Karpas-422 (cell line): ENCODE measurements around the gene SLC4A9. TPM values are rescaled to one million over a fixed set of nuclear protein-coding genes. Genes with fewer than 3 reads are reported as not detected.
A peak's percentile ranks its signal among the peaks of the same experiment; 100 is the strongest.
"Not testable (repeated sequence)": the region's sequence is repeated elsewhere in the genome, so short reads cannot be mapped to it uniquely, and the experiment has no call there.

ENCODE experiments used
- DNase-seq: peaks from one replicate; pipeline ENCODE4 v3.0.0-alpha.2; 2015
- H2AFZ ChIP-seq: fragments of 200-600 bp; sonication (generic); 2 replicates; pipeline ENCODE4 v1.6.1; 2014; ENCODE audit warnings: antibody characterized with exemption, low read length, mixed read lengths
- H3K27ac ChIP-seq: fragments of 200-600 bp; sonication (generic); 2 replicates; pipeline ENCODE4 v1.5.1; 2014; ENCODE audit warnings: mild to moderate bottlenecking, low read length, moderate library complexity
- H3K27me3 ChIP-seq: fragments of 200-600 bp; sonication (generic); 2 replicates; pipeline ENCODE4 v1.6.1; 2014; ENCODE audit warnings: low read length, mixed read lengths
- H3K36me3 ChIP-seq: fragments of 200-600 bp; sonication (generic); 2 replicates; pipeline ENCODE4 v1.6.1; 2014; ENCODE audit warnings: low read length, mixed read lengths; ENCODE audit not compliant: insufficient read depth
- H3K4me1 ChIP-seq: fragments of 200-600 bp; sonication (generic); 2 replicates; pipeline ENCODE4 v1.6.1; 2014; ENCODE audit warnings: mild to moderate bottlenecking, low read length, mixed read lengths
- H3K4me2 ChIP-seq: fragments of 200-600 bp; sonication (generic); 2 replicates; pipeline ENCODE4 v1.6.1; 2014; ENCODE audit warnings: low read length, low read depth, mild to moderate bottlenecking; ENCODE audit not compliant: poor library complexity, severe bottlenecking
- H3K4me3 ChIP-seq: fragments of 200-600 bp; sonication (generic); 2 replicates; pipeline ENCODE4 v1.5.1; 2014; ENCODE audit warnings: mild to moderate bottlenecking, antibody characterized with exemption, low read length, mixed read lengths
- H3K79me2 ChIP-seq: fragments of 200-600 bp; sonication (generic); 2 replicates; pipeline ENCODE4 v1.6.1; 2014; ENCODE audit warnings: mild to moderate bottlenecking, low read length, mixed read lengths
- H3K9ac ChIP-seq: fragments of 200-600 bp; sonication (generic); 2 replicates; pipeline ENCODE4 v1.6.0; 2014; ENCODE audit warnings: low read length
- H3K9me2 ChIP-seq: fragments of 200-600 bp; sonication (generic), shearing (Covaris generic); replicated peaks from 2 replicates; pipeline ENCODE4 v1.6.0; 2014; ENCODE audit warnings: mild to moderate bottlenecking, low read length, moderate library complexity; ENCODE audit not compliant: insufficient read depth
- H3K9me3 ChIP-seq: fragments of 300-700, 200-600 bp; sonication (generic); 2 replicates; pipeline ENCODE4 v1.6.1; 2014; ENCODE audit warnings: low read length, mixed read lengths
- H4K20me1 ChIP-seq: fragments of 200-600 bp; sonication (generic); 2 replicates; pipeline ENCODE4 v1.6.1; 2014; ENCODE audit warnings: mild to moderate bottlenecking, antibody characterized with exemption, low read length, low read depth; ENCODE audit not compliant: insufficient read depth
- total RNA-seq: library from RNA; depleted of rRNA; stranded (reverse); fragments of >200 nt; shearing (Covaris generic); gene quantifications from 2 replicates; pipeline ENCODE4 v1.2.3, GENCODE V29; 2014; ENCODE audit warnings: low replicate concordance

Gene SLC4A9
- total RNA-seq, 1 experiment from 2014 or later, result not detected

DNA sequence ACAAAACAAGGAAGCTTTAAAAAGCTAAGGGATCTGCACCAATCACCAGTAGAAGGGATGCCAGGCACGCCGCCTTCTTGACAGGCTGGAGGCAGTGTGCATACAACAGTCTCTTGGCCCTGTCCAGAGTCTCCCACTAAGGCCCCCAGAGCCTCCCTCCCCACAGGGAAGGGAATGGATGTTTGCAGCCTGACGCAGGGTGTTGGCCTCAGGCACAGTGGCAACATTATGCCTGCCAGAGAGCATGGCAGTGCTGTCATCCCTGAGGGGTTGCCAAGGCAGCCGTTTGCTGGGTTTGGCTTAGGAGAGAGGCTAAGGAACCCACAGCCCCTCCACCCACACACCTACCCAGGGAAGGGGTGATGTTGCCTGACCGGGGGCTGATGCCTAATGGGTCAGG, 18.4 kb upstream of the SLC4A9 start:
- H2AFZ ChIP-seq, result no peak overlapping the region

DNA sequence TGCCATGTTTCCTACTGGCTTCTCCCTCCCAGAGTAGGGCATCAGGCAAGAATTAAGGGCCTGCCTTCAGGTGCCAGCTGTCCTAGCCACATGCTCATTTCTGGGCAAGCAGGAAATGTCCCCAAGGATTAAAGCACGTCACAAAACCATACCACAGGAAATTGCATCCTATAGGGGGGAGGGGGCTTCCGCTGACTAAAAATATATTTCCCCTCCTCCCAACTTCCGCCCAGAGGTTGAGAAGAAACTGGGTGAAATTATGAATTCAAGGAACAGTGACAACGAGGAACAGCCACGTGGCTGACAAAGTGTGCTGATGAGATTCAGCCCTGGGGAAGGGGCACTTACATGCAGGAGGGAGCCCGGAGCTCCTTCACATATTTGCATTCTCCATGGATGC, 17.7 kb upstream of the SLC4A9 start:
- no peaks in the 10 kb centered on the region for H3K9me2 ChIP-seq
- H2AFZ ChIP-seq, result peak overlapping the region; percentile 85; the same call in 1 of the 2 replicates
- H4K20me1 ChIP-seq, result no peaks in the 10 kb centered on the region
- peak; percentile 71 for DNase-seq
- H3K4me2 ChIP-seq, result peak overlapping the region; percentile 34
- no peak overlapping the region for H3K27ac ChIP-seq
- H3K9ac ChIP-seq, result no peak overlapping the region
- no peaks in the 10 kb centered on the region for H3K27me3 ChIP-seq
- no peaks in the 10 kb centered on the region for H3K36me3 ChIP-seq
- peaks cover 24% of the 10 kb centered on the region for H3K4me1 ChIP-seq
- H3K9me3 ChIP-seq, result no peaks in the 10 kb centered on the region
- H3K4me3 ChIP-seq, result no peak overlapping the region
- H3K79me2 ChIP-seq, result no peaks in the 10 kb centered on the region

More for the DNA sequence above, 18.4 kb upstream of the SLC4A9 start:
- Histone ChIP-seq H3K9ac (no peak overlapping the region), H3K79me2 (no peaks in the 10 kb centered on the region), H3K4me2 (no peak overlapping the region), H3K27ac (no peak overlapping the region), H4K20me1 (no peaks in the 10 kb centered on the region), H3K36me3 (no peaks in the 10 kb centered on the region), H3K9me2 (no peaks in the 10 kb centered on the region), H3K4me1 (peaks cover 18% of the 10 kb centered on the region), H3K27me3 (no peaks in the 10 kb centered on the region), H3K4me3 (no peak overlapping the region), H3K9me3 (no peaks in the 10 kb centered on the region)
- no peak for DNase-seq

DNA sequence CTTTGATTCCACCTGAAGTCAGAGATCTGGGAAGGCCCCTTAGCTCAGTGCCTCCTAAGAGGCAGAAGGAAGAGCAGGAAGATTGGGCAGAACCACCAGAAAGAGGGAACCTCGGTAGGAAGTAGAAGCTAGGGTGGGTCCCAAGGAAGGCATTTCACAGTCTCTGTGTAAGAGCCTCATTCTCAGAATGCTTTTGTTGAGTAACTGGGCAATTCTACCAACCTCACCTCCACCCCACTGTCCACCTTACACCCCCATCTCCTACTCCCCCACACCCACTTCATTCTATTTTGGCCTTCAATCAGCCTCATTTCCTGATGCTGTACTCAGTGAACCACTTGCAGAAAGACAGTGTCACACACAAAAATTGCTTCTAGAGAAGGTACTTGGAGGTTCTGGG, 17.1 kb upstream of the SLC4A9 start:
- Histone ChIP-seq H3K27me3 (no peaks in the 10 kb centered on the region), H3K4me1 (peaks cover 27% of the 10 kb centered on the region), H3K27ac (no peak overlapping the region), H3K4me2 (no peak overlapping the region), H2AFZ (peak overlapping the region; percentile 85; the same call in 1 of the 2 replicates), H3K9me3 (no peaks in the 10 kb centered on the region), H3K36me3 (no peaks in the 10 kb centered on the region), H3K9ac (no peak overlapping the region), H3K4me3 (no peak overlapping the region), H3K9me2 (no peaks in the 10 kb centered on the region), H4K20me1 (no peaks in the 10 kb centered on the region), H3K79me2 (no peaks in the 10 kb centered on the region)
- DNase-seq, result no peak

- not testable (repeated sequence) for DNase-seq, H3K4me2 ChIP-seq, H2AFZ ChIP-seq, H3K27ac ChIP-seq, H3K9ac ChIP-seq, H3K36me3 ChIP-seq, H3K9me3 ChIP-seq, H3K27me3 ChIP-seq, H3K79me2 ChIP-seq, H4K20me1 ChIP-seq, H3K4me3 ChIP-seq, H3K9me2 ChIP-seq
- H3K4me1 ChIP-seq, result peaks cover 27% of the 10 kb centered on the region
Observed at GRCh38 chr5:140343849-140344248, 16.1 kb upstream of the SLC4A9 start.

DNA sequence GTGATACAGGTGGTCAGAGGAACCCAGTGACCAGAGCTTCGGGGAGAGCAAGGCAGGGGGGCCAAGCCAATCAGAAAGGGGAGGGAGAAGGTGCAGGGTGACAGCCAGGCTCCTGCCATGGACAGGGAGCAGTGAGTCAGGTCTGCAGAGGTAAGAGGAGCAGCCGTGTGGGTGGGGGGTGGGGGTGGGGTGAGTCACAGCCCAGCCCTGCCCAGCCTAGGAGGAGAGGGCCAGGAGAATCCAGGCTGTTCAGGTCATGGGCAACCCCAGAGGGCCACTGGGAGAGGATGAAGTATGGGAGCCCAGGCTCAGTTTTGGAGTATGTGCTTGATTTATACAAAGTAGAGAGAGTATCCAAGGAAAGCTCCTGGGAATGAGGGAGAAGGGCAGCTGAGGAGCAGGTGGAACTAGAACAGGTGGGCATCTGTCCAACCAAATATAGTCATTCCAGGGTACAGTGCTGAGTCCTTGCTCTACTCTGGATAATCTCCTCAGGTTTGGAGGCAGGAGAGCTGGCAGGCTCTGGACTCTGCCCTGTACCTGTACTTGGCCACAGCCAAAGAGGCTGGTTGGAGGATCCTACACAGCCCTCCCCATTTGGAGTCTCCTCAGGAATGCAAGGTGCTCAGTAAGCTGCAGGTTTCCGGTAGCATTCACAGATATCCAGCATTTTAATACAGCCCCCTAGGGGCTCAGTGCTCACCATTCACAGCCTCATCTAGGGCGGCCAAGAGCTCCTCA, 15.1 kb upstream of the SLC4A9 start:
- H4K20me1 ChIP-seq, result no peaks in the 10 kb centered on the region
- H3K4me2 ChIP-seq, result no peak overlapping the region
- DNase-seq, result no peak
- H3K36me3 ChIP-seq, result no peaks in the 10 kb centered on the region
- peaks cover 27% of the 10 kb centered on the region for H3K4me1 ChIP-seq
- no peak overlapping the region for H2AFZ ChIP-seq
- no peaks in the 10 kb centered on the region for H3K9me3 ChIP-seq
- H3K79me2 ChIP-seq, result no peaks in the 10 kb centered on the region
- no peaks in the 10 kb centered on the region for H3K27me3 ChIP-seq
- H3K9ac ChIP-seq, result no peak overlapping the region
- no peak overlapping the region for H3K27ac ChIP-seq
- H3K9me2 ChIP-seq, result no peaks in the 10 kb centered on the region
- H3K4me3 ChIP-seq, result no peak overlapping the region

DNA sequence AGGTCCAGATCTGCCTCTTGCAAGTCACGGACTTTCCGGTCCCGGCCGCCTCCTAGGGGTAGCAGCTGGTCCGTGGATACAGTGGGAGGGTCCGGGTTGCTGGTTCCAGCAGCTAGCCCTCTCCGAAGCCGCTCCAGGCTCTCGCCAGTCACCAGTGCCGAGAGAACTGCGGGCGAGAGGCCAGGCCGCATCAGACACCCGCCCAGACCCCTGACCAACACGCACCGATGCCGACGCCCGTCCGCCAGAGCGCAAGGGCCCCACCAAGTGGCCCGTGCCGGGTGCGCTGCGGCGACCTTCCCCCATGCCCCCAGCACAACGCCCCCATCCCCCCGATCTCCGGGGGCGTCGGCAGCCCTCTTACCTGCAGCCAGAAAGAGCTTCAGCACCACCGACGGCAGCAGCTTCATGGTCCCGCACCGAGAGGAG, 14.1 kb upstream of the SLC4A9 start:
- DNase-seq, result no peak
- peak overlapping the region; percentile 90 for H3K4me2 ChIP-seq
- H3K79me2 ChIP-seq, result no peaks in the 10 kb centered on the region
- H3K9me2 ChIP-seq, result no peaks in the 10 kb centered on the region
- H4K20me1 ChIP-seq, result no peaks in the 10 kb centered on the region
- H3K27me3 ChIP-seq, result no peaks in the 10 kb centered on the region
- no peak overlapping the region for H3K27ac ChIP-seq
- H3K36me3 ChIP-seq, result no peaks in the 10 kb centered on the region
- peak overlapping the region; percentile 57 for H3K9ac ChIP-seq
- H3K9me3 ChIP-seq, result no peaks in the 10 kb centered on the region
- H2AFZ ChIP-seq, result peak overlapping the region; percentile 77
- peaks cover 23% of the 10 kb centered on the region for H3K4me1 ChIP-seq
- H3K4me3 ChIP-seq, result peak overlapping the region; percentile 62

DNA sequence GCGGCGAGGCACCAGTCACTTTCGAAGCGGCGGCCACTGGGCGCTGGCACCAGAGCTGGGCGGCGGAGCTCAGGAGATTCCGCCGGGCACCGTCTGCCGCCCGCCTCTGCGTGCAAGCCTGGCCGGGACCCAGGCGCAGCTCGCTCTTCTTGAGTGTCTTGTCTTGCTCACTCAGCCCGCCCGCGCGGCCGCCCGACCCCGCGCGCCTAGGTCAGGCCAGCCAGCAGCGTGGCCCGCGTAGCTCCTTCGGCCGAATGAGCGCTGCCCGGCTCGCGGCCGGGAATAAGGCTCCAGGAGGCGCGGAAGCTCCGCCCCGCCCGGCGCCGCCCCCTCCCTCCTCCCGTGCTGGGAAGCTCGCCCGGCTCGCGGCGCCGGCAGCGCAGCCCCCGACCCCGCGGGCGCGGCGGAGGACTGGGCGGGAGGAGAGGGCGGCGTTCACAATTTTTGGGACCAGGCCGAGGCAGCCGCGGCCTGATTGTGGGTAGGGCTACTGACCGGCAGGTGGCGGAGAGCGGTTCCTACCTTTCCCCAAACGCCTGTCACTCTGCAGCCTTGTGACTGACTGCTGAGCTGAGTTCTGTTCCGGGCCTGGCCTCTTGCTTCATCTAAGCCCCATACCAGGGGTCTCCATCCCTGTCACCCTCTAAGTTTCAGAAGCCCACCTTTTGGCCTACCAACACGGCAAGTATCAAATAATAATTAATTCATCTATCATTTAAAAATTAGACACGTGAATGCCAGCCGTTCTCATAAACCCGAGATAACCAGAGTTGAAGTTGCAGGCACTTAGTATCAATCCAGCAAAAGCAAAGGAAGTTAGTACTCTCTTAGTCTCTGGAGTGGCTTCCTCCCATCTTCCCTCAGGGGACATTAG, 13.4 kb upstream of the SLC4A9 start, which contains the start of gene HBEGF:
HBEGF (minus strand) TSS at position 256 of the 874 bp plus-strand sequence. CDS start 275 bp downstream, outside the sequence.
- peak within 1 kb of the TSS; percentile 77 for H2AFZ ChIP-seq
- peak within 1 kb of the TSS; percentile 62 for H3K4me3 ChIP-seq
- H4K20me1 ChIP-seq, result no peaks in the 10 kb centered on the region
- peak within 1 kb of the TSS; percentile 90 for H3K4me2 ChIP-seq
- no peaks in the 10 kb centered on the region for H3K27me3 ChIP-seq
- H3K4me1 ChIP-seq, result peaks cover 22% of the 10 kb centered on the region
- no peaks in the 10 kb centered on the region for H3K9me2 ChIP-seq
- peak; percentile 85 for DNase-seq
- H3K9me3 ChIP-seq, result no peaks in the 10 kb centered on the region
- no peak within 1 kb of the TSS for H3K27ac ChIP-seq
- no peaks in the 10 kb centered on the region for H3K36me3 ChIP-seq
- H3K79me2 ChIP-seq, result no peaks in the 10 kb centered on the region
- peak within 1 kb of the TSS; percentile 57 for H3K9ac ChIP-seq

- H3K9me2 ChIP-seq, result no peaks in the 10 kb centered on the region
- peaks cover 16% of the 10 kb centered on the region for H3K4me1 ChIP-seq
- peak overlapping the region; percentile 77 for H2AFZ ChIP-seq
- no peaks in the 10 kb centered on the region for H3K79me2 ChIP-seq
- peak overlapping the region; percentile 57 for H3K9ac ChIP-seq
- no peak overlapping the region for H3K27ac ChIP-seq
- DNase-seq, result no peak
- no peaks in the 10 kb centered on the region for H4K20me1 ChIP-seq
- no peaks in the 10 kb centered on the region for H3K27me3 ChIP-seq
- no peaks in the 10 kb centered on the region for H3K9me3 ChIP-seq
- peak overlapping the region; percentile 90 for H3K4me2 ChIP-seq
- peak overlapping the region; percentile 62 for H3K4me3 ChIP-seq
- no peaks in the 10 kb centered on the region for H3K36me3 ChIP-seq
Observed at GRCh38 chr5:140347360-140347759, 12.6 kb upstream of the SLC4A9 start.
